WTC11 (cell line): ENCODE measurements around the gene PRSS16. TPM values are rescaled to one million over a fixed set of nuclear protein-coding genes. Genes with fewer than 3 reads are reported as not detected.

Source experiments
- CREM ChIP-seq: sonication (generic); formaldehyde crosslinking; IDR thresholded peaks from 2 replicates; pipeline ENCODE4 v1.8.1; 2022; ENCODE audit warnings: mild to moderate bottlenecking, missing genetic modification reagents, moderate library complexity
- GABPB1 ChIP-seq: sonication (generic); formaldehyde crosslinking; IDR thresholded peaks from 2 replicates; pipeline ENCODE4 v1.8.1; 2023; ENCODE audit warnings: mild to moderate bottlenecking, missing genetic modification reagents
- GRHL2 ChIP-seq: fragments of 250-450 bp; sonication (Bioruptor Pico); IDR thresholded peaks from 2 replicates; pipeline ENCODE4 v1.8.0; 2022; ENCODE audit warnings: mild to moderate bottlenecking, moderate library complexity; ENCODE audit not compliant: insufficient replicate concordance, severe bottlenecking
- JAZF1 ChIP-seq: fragments of 250-450 bp; sonication (Bioruptor Pico); IDR thresholded peaks from 2 replicates; pipeline ENCODE4 v1.9.0; 2021; ENCODE audit warnings: moderate library complexity, mild to moderate bottlenecking, inconsistent platforms
- NR3C1 ChIP-seq: sonication (generic); formaldehyde crosslinking; conservative IDR thresholded peaks from 2 replicates; pipeline ENCODE4 v1.8.1; 2023; ENCODE audit warnings: low read depth, mild to moderate bottlenecking, missing genetic modification reagents
- RORB ChIP-seq: fragments of 250-450 bp; sonication (Bioruptor Pico); IDR thresholded peaks from 2 replicates; pipeline ENCODE4 v1.9.0; 2021; ENCODE audit warnings: mild to moderate bottlenecking
- SOX15 ChIP-seq: fragments of 250-450 bp; sonication (Bioruptor Pico); IDR thresholded peaks from 2 replicates; pipeline ENCODE4 v1.9.0; 2021; ENCODE audit warnings: mild to moderate bottlenecking
- SP1 ChIP-seq: sonication (generic); formaldehyde crosslinking; conservative IDR thresholded peaks from 2 replicates; pipeline ENCODE4 v1.8.1; 2022; ENCODE audit warnings: missing genetic modification reagents
- TEAD1 ChIP-seq: sonication (generic); formaldehyde crosslinking; IDR thresholded peaks from 2 replicates; pipeline ENCODE4 v1.8.0; 2022; ENCODE audit warnings: mild to moderate bottlenecking, missing genetic modification reagents
- TEAD4 ChIP-seq: sonication (generic); formaldehyde crosslinking; IDR thresholded peaks from 2 replicates; pipeline ENCODE4 v1.8.0; 2022; ENCODE audit warnings: mild to moderate bottlenecking, missing genetic modification reagents
- ZNF232 ChIP-seq: sonication (generic); formaldehyde crosslinking; IDR thresholded peaks from 2 replicates; pipeline ENCODE4 v1.8.0; 2022; ENCODE audit warnings: mild to moderate bottlenecking, missing genetic modification reagents
- ZNF396 ChIP-seq: fragments of 250-450 bp; sonication (Bioruptor Pico); IDR thresholded peaks from 2 replicates; pipeline ENCODE4 v1.8.0; 2021; ENCODE audit warnings: mild to moderate bottlenecking, moderate library complexity, borderline replicate concordance
- total RNA-seq: library from RNA; stranded (reverse); gene quantifications from 3 replicates; pipeline ENCODE4 v1.2.3, GENCODE V29; 2021
- TF ChIP-seq, protein P1 (sequence below): fragments of 250-450 bp; sonication (Bioruptor Pico); IDR thresholded peaks from 2 replicates; pipeline ENCODE4 v1.9.0; 2021; ENCODE audit warnings: moderate library complexity, mild to moderate bottlenecking, inconsistent platforms, borderline replicate concordance
- TF ChIP-seq, protein P2 (sequence below): sonication (generic); formaldehyde crosslinking; IDR thresholded peaks from 2 replicates; pipeline ENCODE4 v1.8.1; 2022; ENCODE audit warnings: low read depth, mild to moderate bottlenecking, moderate library complexity, missing genetic modification reagents, borderline replicate concordance
- TF ChIP-seq, protein P3 (sequence below): sonication (generic); formaldehyde crosslinking; IDR thresholded peaks from 2 replicates; pipeline ENCODE4 v1.8.1; 2023; ENCODE audit warnings: mild to moderate bottlenecking, missing genetic modification reagents
- TF ChIP-seq, protein P4 (sequence below): fragments of 250-450 bp; sonication (Bioruptor Pico); IDR thresholded peaks from 2 replicates; pipeline ENCODE4 v1.8.0; 2021; ENCODE audit warnings: mild to moderate bottlenecking
- TF ChIP-seq, protein P5 (sequence below): sonication (generic); formaldehyde crosslinking; IDR thresholded peaks from 2 replicates; pipeline ENCODE4 v1.8.1; 2022; ENCODE audit warnings: low read depth, missing genetic modification reagents, borderline replicate concordance
- TF ChIP-seq, protein P6 (sequence below): sonication (generic); formaldehyde crosslinking; IDR thresholded peaks from 2 replicates; pipeline ENCODE4 v1.8.0; 2023; ENCODE audit warnings: mild to moderate bottlenecking, missing genetic modification reagents
- TF ChIP-seq, protein P7 (sequence below): sonication (generic); formaldehyde crosslinking; IDR thresholded peaks from 2 replicates; pipeline ENCODE4 v1.8.1; 2023; ENCODE audit warnings: mild to moderate bottlenecking, missing genetic modification reagents, moderate library complexity

Gene PRSS16
- total RNA-seq, 1 experiment from 2014 or later, result 18.5 TPM

DNA sequence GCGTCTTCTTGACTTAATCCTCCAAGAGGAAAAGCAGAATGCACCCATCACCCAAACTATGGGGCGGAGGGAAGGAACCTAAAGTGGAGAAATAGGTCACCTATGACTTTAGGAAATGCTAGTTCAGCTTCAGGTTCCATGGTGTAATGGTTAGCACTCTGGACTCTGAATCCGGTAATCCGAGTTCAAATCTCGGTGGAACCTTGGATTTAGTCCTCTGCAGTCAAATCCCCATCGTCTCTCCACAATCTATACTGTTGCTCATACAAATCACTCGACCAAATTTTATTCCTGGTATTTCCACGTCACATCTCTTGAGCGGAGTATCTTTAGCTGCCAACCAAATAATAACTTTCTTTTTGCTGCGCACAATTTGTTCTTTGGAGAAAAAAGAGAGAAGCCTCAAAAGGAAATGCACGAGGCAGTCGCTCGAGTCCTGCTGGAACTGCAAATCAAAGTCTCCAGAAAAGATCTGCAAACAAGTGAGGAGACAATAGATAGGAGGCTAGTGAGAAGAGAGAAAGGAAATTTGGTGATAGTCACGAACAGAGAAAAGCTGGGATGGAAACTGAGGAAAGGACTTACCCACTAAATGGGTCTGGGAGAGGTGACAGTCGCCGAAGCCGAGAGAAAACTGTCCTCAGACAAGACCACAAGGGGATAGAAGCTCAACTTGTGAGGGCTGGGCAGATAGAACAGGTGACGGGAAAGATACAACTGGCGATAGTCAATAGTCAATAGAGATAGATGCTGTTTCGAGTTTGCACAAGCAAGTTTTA lies 48.0 kb downstream of the PRSS16 start (continued):
- TF ChIP-seq, protein P1, sequence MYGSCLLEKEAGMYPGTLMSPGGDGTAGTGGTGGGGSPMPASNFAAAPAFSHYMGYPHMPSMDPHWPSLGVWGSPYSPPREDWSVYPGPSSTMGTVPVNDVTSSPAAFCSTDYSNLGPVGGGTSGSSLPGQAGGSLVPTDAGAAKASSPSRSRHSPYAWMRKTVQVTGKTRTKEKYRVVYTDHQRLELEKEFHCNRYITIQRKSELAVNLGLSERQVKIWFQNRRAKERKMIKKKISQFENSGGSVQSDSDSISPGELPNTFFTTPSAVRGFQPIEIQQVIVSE (CRISPR knock-in tag), result no peak
- TF ChIP-seq, protein P2, sequence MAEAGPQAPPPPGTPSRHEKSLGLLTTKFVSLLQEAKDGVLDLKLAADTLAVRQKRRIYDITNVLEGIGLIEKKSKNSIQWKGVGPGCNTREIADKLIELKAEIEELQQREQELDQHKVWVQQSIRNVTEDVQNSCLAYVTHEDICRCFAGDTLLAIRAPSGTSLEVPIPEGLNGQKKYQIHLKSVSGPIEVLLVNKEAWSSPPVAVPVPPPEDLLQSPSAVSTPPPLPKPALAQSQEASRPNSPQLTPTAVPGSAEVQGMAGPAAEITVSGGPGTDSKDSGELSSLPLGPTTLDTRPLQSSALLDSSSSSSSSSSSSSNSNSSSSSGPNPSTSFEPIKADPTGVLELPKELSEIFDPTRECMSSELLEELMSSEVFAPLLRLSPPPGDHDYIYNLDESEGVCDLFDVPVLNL (CRISPR knock-in tag), result no peak
- TF ChIP-seq ZNF232 (no peak), GRHL2 (no peak), JAZF1 (CRISPR knock-in tag) (no peak), ZNF396 (CRISPR knock-in tag) (no peak), GABPB1 (CRISPR knock-in tag) (no peak), SOX15 (CRISPR knock-in tag) (no peak), TEAD4 (no peak), TEAD1 (peak; percentile 73; the same call in 1 of the 2 replicates), NR3C1 (CRISPR knock-in tag) (no peak), RORB (CRISPR knock-in tag) (no peak), CREM (CRISPR knock-in tag) (peak; percentile 72; the same call in 1 of the 2 replicates), SP1 (CRISPR knock-in tag) (peak; percentile 60)
- TF ChIP-seq, protein P3, sequence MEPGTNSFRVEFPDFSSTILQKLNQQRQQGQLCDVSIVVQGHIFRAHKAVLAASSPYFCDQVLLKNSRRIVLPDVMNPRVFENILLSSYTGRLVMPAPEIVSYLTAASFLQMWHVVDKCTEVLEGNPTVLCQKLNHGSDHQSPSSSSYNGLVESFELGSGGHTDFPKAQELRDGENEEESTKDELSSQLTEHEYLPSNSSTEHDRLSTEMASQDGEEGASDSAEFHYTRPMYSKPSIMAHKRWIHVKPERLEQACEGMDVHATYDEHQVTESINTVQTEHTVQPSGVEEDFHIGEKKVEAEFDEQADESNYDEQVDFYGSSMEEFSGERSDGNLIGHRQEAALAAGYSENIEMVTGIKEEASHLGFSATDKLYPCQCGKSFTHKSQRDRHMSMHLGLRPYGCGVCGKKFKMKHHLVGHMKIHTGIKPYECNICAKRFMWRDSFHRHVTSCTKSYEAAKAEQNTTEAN (CRISPR knock-in tag), result peak; percentile 47; the same call in 1 of the 2 replicates
- TF ChIP-seq, protein P4, sequence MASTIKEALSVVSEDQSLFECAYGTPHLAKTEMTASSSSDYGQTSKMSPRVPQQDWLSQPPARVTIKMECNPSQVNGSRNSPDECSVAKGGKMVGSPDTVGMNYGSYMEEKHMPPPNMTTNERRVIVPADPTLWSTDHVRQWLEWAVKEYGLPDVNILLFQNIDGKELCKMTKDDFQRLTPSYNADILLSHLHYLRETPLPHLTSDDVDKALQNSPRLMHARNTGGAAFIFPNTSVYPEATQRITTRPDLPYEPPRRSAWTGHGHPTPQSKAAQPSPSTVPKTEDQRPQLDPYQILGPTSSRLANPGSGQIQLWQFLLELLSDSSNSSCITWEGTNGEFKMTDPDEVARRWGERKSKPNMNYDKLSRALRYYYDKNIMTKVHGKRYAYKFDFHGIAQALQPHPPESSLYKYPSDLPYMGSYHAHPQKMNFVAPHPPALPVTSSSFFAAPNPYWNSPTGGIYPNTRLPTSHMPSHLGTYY, result no peak
- TF ChIP-seq, protein P5, sequence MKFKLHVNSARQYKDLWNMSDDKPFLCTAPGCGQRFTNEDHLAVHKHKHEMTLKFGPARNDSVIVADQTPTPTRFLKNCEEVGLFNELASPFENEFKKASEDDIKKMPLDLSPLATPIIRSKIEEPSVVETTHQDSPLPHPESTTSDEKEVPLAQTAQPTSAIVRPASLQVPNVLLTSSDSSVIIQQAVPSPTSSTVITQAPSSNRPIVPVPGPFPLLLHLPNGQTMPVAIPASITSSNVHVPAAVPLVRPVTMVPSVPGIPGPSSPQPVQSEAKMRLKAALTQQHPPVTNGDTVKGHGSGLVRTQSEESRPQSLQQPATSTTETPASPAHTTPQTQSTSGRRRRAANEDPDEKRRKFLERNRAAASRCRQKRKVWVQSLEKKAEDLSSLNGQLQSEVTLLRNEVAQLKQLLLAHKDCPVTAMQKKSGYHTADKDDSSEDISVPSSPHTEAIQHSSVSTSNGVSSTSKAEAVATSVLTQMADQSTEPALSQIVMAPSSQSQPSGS (CRISPR knock-in tag), result no peak
- TF ChIP-seq, protein P6, sequence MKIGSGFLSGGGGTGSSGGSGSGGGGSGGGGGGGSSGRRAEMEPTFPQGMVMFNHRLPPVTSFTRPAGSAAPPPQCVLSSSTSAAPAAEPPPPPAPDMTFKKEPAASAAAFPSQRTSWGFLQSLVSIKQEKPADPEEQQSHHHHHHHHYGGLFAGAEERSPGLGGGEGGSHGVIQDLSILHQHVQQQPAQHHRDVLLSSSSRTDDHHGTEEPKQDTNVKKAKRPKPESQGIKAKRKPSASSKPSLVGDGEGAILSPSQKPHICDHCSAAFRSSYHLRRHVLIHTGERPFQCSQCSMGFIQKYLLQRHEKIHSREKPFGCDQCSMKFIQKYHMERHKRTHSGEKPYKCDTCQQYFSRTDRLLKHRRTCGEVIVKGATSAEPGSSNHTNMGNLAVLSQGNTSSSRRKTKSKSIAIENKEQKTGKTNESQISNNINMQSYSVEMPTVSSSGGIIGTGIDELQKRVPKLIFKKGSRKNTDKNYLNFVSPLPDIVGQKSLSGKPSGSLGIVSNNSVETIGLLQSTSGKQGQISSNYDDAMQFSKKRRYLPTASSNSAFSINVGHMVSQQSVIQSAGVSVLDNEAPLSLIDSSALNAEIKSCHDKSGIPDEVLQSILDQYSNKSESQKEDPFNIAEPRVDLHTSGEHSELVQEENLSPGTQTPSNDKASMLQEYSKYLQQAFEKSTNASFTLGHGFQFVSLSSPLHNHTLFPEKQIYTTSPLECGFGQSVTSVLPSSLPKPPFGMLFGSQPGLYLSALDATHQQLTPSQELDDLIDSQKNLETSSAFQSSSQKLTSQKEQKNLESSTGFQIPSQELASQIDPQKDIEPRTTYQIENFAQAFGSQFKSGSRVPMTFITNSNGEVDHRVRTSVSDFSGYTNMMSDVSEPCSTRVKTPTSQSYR (CRISPR knock-in tag), result no peak
- TF ChIP-seq, protein P7, sequence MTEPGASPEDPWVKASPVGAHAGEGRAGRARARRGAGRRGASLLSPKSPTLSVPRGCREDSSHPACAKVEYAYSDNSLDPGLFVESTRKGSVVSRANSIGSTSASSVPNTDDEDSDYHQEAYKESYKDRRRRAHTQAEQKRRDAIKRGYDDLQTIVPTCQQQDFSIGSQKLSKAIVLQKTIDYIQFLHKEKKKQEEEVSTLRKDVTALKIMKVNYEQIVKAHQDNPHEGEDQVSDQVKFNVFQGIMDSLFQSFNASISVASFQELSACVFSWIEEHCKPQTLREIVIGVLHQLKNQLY (CRISPR knock-in tag), result no peak
